Inflammatory macrophage treated with lipopolysaccharide for 1 hour (primary cell): ENCODE measurements around the gene BSDC1.
A peak's percentile ranks its signal among the peaks of the same experiment; 100 is the strongest.
"Not testable (repeated sequence)": the region's sequence is repeated elsewhere in the genome, so short reads cannot be mapped to it uniquely, and the experiment has no call there.

ENCODE experiments used
- DNase-seq, 2 donors: peaks; one replicate each; pipeline ENCODE4 v3.0.0-alpha.2; 2020 to 2022

BSDC1 gene

DNA sequence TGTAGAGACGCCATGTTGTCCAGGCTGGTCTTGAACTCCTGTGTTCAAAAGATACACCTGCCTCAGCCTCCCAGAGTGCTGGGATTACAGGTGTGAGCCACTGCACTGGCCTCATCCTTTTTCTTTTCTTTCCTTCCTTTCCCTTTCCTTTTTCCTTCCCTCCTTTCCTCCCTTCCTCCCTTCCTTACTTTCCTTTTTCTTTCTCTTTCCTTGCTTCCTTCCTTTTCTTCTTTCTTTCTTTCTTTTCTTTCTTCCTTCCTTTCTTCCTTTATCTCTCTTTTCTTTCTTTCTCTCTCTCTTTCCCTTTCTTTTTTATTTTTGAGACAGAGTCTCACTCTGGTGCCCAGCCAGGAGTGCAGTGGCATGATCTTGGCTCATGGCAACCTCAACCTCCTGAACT lies 37.8 kb downstream of the BSDC1 start:
- no peak for DNase-seq

DNA sequence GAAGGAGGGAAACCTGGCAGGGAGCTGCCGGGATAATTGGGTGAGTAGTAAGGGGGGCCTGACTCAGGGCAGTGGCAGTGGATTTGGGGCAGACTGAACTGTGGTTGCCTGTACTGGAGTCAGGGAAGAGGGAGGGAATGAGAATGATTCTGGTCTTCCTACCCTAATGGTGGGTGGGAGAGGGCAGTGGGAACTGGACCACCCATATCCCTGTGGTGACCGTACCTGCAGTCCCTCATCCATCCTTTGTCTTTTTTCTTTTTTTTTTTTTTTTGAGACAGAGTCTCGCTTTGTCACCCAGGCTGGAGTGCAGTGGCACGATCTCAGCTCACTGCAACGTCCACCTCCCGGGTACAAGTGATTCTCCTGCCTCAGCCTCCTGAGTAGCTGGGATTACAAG lies 38.5 kb downstream of the BSDC1 start:
- DNase-seq, result not testable (repeated sequence)

DNA sequence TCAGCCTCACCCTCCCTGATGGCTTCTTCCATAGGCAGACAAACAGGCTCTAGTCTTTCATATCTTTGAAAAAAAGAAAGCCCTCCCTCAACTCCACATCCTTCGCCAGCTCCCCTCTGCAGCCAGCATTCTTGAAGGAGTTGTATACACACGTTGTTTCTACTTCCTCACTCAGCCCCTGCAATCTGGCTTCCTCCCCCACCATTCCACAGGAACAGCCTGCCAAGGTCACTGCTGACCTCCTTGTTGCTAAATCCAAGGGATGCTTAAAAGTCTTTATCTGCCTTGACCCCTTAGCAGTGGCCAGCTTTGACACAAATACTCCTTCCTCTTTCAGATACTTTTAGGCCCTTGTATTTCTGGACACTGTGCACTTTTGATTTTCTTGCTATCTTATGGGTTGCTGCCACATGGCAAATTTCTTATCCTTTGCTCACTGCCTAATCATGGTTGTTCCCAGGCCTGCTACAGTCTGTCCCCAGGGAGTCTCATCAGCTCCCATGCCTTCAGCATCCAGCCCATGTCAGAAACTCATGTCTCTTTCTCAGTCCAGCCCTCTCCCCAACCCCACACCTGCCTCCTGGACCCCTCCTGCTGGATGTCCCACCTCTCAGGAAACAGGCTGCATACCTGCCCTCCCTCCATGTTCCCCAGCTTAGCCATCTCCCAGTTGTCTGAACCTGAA lies 40.2 kb downstream of the BSDC1 start:
- DNase-seq, result peak in 1 of 2 donors; percentile 31

DNA sequence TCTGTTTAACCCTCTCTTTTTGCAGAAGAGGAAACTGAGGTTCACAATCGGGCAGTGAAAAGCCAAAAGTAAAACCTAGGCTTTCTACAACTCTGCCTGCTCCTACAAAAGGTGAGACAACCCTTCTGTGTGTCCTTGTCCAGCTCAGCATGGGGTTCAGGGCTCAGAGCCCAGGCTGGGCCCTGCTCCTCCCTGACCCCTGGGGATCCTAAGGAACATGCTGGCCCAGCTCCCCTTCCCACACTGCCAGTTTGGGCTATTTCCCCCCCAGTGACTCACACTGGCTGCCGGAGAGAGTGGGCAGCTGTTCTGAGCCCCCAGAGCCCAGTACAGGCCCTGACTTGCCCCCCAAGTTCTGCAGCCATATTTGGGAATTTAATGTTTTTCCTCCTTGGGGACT lies 40.8 kb downstream of the BSDC1 start:
- DNase-seq, result no peak

DNA sequence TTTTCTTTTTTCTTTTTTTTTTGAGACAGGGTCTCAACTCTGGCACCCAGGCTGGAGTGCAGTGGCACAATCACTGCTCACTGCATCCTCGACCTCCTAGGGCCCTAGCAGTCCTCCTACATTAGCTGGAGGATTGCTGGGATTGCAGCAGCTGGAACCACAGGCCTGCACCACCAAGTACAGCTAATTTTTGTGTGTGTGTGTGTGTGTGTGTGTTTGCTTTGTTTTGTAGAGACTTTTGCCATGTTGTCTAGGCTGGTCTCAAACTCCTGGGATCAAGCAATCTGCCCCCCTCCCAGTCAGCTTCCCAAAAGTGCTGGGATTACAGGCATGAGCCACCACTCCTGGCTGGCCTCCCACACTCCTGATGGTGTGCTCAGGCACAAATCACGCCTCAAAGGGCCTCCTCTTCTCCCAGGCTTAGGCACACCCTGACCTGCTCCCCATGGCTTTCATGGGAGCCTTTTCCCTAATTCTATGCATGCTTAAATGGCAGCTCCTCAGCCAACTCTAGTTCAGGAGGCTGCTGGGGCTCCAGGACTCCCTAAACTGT lies 41.3 kb downstream of the BSDC1 start:
- no peak for DNase-seq

DNA sequence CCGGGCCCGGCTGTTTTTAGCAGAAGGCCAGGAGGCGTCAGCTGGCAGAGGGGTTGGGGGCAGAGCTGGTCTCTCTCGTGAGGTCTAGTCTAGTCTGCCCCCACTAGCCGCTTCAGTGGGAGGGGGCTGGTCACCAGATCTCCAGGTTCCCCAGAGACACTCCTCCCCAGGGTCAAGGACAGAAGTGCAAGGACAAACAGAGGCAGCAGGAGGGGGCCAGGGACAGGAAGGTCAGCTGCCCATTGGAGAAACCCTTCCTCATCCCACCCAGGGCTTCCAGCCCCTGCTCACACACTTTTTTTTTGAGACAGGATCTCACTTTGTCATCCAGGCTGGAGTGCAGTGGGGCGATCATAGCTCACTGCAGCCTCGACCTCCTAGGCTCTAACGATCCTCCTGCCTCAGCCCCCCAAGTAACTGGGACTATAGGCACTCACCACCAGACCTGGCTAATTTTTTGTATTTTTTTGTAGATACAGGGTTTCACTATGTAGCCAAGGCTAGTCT lies 41.9 kb downstream of the BSDC1 start:
- DNase-seq, result no peak

DNA sequence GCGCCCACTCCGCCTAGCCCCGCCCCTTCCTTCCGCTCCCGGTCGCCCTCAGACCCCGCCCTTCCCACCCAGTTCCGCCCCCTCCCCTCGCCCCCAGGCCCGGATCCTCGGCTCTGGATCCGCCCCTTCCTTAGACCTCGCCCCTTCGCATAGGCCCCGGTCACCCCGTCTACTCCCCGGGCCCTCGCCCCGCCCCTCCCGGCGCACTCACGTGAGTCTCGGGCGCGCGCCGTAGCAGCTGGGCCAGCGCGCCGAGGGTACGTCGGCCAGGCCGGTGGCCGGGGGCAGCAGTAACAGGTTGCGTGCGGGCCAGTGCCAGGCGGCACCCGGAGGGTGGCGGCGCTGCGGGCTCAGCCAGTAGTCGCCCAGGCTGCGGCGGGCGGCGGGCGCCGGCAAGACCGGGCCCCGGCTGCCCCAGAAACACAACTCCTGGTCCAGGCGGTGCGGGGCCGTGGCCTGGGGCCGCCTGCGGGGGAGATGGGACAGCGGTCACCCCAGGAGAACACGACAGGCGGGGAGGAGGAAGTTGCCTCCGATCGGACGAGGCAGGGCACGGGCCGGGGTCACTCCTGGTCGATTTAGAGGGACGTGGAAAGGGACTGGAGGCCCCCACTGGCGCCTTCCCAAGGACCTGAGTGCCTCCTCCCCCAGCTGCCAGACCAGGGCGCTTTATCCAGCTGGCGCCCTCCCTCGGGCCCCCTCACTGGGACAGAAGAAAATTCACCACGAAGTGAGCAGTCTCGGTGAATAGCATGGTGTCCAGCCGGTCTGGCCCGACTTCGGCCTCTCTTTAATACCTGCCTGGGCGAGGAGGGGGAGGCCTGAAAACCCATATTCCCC lies 42.6 kb downstream of the BSDC1 start:
- DNase-seq, result peak; percentile 68 to 71

DNA sequence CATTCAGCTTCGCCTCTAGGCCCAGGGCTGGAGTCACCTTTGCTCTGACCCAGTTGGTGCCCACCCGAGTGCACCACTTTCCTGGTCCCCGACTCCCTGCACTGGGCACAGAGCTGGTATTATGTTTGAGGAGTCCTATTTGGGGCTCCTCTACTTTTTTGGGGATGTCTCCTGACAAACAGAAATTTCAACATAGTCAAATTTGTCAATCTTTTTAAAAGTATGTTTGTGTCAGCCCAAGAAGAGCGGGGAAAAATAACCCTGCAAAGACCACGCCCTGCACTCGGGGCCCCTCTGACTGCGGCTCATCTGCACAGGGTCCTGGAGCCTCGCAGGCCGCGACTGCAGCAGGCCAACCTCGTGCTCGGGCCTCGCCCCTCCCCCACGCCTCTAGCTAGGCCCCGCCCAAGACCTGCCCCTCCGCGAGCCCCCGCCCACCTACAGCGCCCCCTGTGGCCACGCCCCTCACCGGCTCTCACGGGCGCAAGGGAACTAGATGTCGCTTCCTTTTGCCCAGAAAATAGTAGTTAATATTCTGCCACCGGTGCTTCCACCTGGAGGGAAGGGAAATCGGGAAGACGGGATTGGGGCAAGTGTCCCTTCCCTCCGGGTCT lies 43.3 kb downstream of the BSDC1 start:
- peak; percentile 43 to 61 for DNase-seq

DNA sequence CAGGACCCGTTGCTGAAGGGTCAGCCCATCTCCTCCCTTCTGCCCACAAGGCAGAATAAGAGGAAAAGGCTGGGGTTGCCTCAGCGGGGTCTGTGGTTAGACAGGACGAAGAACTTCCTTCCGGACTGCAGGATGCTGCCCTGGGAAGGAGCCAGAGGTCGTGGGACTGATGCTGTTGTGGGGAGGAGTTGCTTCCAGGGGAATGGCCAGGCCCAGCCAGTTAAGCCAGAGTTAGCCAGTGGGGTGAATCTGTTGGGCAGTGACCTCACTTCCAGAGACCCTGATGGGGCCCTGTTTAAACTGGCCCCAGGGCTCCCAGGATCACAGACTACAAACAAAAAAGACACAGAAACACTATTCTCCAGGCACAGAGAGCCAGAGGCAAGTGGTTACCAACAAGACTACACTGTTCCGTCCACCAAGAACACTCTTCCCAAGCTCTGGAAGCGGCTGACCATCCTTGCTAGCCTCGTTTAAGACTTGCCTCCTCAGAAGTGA lies 45.0 kb downstream of the BSDC1 start:
- peak; percentile 49 to 50 for DNase-seq

DNA sequence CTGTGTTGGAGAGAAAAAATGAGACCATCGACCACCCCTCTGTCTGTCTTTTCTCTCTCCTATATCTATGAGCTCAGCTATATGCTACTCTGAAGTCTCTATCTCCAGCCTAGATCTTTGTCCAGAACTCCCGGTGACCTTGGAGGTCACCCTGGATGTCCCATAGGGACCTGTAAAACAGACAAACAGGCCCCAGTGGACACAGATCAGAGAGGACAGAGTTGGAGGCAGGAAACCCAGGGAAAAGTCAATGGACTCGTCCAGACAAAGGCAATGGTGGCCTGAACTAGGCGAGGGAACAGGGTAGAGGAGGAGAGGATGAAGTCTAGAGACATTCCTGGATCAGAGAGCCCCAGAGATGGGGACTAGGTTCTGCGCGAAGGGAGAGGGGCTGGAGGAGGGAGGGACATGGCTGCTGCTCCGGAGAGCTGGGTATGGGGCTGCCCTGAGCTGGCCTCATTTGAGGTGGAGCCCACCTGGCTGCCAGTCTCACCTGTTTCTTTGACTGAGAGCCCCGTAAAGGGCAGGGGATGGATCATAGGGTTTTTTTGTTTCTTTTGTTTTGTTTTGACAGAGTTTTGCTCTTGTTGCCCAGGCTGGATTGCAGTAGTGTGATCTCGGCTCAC lies 47.6 kb downstream of the BSDC1 start:
- no peak for DNase-seq

DNA sequence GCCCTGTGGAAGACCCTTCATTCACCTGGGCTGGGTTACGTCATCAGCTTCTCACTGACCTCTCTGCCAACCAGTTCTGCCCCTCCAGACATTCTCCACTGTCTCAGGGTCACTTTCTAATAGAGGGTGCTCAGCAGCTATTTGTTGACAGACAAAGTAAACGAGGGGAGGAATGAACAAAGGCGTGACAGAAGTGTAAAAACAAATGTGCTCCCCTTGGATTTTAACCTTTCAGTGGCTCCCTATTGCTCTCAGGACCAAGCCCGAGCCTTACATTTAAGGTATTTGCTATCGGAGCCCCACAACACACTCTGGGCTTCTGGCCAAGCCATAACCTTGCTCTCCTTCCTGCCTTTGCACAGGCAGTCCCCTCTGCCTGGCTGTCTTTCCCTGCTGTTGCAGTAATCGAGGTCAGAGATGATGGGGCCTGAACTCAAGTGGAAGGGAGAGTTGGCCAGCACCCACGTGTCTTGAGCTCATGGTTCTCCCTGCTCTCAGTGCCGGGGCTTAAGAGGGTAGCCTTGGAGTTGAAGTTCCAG lies 48.9 kb downstream of the BSDC1 start:
- peak; percentile 17 to 37 for DNase-seq

DNA sequence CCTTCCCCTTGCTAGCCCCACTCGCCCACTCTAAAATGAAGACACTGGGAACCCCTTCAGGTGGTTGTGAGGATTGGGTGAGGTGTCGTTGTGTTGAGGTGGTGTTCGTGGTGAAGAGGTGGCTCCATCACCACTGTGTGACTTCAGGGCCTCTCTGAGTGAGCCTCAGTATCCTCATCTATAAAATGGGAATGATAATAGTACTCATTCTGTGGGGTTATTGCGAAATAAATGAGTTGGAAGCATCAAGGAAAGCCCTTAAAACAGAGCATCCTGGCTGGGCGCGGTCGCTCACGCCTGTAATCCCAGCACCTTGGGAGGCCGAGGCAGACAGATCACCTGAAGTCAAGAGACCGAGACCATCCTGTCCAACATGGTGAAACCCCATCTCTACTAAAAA lies 51.5 kb downstream of the BSDC1 start:
- DNase-seq, result no peak

DNA sequence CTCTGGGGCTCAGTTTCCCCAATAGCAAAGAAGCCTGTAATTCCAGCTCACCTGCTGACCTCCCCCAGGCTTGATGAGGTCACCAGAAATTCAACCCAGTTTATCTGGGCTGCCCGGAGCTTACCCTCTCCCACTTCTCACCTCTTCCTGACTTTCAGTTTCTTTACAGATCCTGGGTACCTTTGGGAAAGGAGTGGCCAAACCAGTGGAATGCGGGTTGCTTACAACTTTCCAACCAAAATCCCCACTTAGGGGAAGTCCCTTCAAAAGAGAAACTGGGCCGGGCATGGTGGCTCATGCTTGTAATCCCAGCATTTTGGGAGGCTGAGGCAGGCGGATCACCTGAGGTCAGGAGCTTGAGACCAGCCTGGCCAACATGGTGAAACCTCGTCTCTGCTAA lies 52.3 kb downstream of the BSDC1 start:
- DNase-seq, result peak in 1 of 2 donors; percentile 67

DNA sequence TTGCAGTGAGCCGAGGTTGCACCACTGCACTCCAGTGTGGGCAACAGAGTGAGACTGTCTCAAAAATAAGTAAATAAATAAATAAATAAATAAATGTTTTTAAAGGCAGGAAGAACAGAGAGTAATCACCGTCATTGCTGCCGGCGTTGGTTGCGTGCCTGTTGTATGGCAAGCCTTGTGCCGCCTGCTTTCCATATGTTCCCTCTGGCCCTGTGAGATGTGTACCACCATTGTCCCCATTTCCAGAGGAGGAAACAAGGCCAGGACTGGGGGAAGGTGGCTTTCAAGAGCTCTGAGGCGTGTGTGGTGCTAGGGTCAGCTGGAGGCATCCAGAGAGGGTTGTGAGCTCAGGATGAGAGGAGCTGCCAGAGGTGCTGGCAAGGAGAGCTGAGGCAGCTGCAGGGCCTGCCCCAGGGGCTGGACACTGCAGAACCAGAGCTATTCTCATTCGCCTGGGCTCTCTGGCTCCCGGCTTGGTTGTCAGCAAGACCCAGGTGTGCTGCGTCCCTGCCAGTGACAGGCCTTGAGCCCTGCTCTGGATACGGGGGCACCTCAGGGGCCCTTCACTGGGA lies 53.0 kb downstream of the BSDC1 start:
- DNase-seq, result no peak

DNA sequence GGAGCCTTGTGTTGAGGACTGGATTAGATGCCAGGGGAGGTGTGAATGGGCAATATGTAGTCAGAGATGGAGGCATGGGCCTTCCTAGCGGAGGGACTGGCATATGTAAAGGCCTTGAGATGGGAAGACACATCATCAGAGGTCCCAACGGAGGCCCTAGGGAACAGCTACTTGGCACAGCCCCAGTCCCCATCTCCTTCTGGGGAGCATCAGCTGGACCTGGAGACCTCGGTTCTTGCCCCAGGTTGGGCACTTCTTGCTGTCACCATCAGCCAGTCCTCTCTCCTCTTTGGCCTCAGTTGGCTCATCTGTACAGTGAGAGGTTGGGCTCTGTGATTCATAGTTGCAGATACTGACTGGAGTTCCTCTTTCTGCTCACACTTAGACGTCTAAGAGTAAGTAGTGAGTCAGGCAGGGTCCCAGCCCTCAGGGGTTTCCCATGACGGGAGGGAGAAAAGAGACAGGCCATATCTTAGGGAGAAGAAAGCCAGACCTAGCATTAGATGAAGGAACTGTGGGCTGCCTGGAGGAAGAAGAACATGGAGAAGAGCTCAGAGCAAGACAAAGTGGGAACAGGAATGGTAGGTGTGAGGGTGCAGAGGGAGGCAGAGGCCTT lies 54.8 kb downstream of the BSDC1 start:
- DNase-seq, result peak; percentile 96

DNA sequence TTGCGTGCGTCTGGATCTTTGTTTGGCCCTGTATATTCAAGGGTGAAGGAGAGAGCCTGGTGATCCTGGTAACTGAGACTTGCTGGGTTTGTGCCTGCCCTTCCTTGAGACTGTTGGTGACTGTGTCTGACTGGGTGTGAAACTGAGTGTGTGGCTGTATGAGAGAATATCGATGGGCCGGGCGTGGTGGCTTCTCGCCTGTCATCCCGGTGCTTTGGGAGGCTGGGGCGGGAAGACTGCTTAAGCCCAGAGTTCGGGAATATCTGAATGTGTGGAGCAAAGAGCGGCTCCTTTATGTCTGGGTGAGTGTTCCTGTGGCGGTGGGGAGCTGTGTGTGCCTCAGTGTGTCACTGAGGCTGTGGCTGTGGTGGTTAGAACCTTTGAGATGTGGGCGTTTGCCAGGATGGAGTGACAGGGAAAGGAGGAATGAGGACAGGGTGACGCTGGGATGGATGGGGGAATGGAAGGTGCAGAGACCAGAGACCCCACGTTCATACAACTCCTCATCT lies 55.5 kb downstream of the BSDC1 start:
- DNase-seq, result no peak

DNA sequence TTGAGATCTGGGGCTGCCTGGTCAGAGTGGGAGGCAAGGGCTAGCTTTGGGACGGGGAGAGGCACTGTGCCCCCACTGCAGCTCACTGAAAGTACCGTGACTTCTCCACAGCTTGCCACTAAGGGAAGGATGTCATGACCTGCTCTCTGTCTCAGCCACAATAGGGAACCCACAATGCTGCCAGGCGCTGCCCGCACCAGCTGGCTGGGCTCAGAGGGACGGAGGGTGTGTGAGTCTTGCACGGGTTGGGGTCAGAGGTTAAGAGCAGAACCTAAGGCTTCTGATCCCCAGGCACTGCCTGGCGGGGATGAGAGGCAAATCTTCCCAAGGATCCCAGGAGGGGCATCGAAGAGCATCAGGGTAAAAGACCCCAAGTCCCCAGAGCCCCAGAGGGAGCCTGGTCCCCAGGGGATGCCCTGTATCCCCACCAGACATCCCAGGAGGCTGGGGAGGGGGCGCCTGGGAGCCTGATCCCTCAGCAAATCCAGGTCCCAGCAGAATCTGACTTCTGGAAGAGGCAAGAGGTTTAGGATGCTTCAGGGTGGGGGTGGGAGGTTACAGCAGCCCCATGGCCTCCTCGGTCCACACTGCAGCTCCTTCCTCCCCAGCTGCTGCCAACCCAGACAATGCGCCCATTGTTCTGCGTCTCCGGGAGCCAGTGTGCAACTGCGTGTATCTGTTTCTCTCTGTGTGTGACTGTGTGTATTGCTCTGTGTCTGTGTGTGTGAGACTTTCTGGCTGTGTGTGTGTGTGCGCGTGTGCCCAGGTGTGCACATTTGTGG lies 56.2 kb downstream of the BSDC1 start:
- DNase-seq, result peak; percentile 66 to 76

DNA sequence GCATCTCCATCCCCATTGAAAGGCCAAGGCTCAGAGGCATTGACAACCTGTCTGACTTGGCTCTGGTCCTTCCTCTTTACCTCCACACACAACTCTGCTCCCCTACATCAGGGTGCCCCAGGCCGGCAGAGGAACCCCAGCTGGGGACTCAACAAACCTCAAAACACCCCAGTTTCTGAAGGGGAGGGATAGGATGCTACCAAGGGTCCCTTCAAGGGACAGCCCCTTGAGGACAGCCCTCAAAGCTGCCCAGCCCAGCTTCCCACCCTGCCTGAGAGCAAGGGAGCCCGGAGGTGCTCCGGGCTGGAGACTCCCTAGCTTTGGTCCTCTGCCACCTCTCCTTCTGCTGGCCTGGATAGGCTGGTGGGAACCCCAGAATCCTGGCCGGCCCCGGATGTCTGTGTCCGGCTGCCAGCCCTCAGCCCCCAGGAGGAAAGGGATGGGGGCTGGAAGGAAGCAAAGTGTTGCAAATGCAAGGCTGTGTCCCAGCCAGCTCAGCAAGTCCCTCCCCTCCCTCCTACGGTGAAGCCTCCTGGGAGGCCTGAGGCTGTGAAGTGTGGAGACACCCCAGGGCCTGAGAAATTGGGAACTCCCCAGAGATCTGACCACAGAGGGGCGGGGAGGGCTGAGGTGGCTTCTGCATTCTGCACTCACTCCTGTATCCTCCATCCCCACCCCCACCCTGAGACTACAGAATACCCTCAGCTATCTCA lies 57.1 kb downstream of the BSDC1 start:
- peak; percentile 92 to 97 for DNase-seq

DNA sequence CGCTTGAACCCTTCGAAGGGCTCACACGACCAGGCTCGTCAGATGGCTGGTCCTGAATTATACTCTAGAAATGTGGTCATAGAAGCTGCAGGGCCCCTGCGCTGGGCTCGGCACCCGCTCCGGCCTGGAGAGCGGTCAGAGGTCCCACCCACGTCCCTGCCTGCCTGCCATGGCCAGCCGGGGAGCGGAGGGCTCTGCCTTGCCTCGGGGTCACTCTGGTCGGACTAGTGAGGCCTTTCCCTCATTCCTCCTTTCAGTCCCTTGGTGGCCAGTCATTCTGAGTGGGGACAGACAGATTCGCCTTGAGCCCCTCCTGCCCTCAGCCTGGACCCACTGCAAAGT lies 57.7 kb downstream of the BSDC1 start:
- DNase-seq, result no peak
